ENCODE results near the gene NTMT2.

Gene NTMT2

DNA sequence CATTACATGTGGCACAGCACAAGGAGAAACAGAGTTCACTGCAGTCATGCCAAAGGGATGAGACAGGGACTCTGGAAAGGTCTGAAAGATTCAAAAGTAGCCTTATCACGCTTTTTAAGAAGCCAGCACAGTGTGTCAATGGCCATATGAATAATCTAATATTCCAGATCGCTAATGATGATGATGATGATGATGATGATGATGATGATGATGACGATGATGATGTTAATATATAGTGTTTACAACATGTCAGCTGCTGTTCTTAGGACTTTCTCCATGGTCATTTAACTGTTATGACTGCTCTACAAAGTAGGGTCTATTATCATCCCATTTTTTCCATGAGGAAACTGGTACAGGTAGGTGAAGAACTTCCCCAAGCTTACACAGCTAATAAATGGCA is 64.4 kb downstream of the NTMT2 start:
- peaks cover 17% of the 10 kb centered on the region for H3K27me3 Mint-ChIP-seq
- no peak overlapping the region for H3K27ac Mint-ChIP-seq
- H3K9me3 Mint-ChIP-seq (ENCODE audit: low read depth): peaks cover 8% of the 10 kb centered on the region
- peaks cover 6% of the 10 kb centered on the region for H3K36me3 Mint-ChIP-seq
- peaks cover 3% of the 10 kb centered on the region for H3K4me1 Mint-ChIP-seq (ENCODE audit: low read depth)
- H3K4me3 Mint-ChIP-seq: no peak overlapping the region

DNA sequence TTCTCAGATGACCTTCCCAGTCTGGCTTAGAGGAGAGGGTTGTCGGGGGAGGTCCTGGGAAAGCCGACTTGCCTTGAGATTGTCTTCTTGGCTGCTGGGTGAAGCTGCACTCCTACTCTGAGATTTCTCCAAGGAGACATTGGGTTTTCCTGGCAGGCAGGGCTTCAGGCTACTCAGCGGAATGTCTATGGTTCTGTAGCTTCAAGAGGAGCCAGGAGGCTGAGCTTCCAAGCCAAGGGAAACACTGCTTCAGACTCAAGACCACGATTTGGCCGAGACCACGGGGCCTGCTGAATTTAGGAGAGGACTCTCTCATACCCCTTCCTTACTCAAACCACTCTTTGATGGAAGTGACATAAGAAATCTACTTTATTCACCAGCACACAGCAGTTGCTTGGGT is 67.8 kb downstream of the NTMT2 start:
- peaks cover 3% of the 10 kb centered on the region for H3K4me1 Mint-ChIP-seq (ENCODE audit: low read depth)
- peaks cover 17% of the 10 kb centered on the region for H3K27me3 Mint-ChIP-seq
- H3K9me3 Mint-ChIP-seq (ENCODE audit: low read depth): no peaks in the 10 kb centered on the region
- no peaks in the 10 kb centered on the region for H3K36me3 Mint-ChIP-seq
- H3K4me3 Mint-ChIP-seq: no peak overlapping the region
- no peak overlapping the region for H3K27ac Mint-ChIP-seq

DNA sequence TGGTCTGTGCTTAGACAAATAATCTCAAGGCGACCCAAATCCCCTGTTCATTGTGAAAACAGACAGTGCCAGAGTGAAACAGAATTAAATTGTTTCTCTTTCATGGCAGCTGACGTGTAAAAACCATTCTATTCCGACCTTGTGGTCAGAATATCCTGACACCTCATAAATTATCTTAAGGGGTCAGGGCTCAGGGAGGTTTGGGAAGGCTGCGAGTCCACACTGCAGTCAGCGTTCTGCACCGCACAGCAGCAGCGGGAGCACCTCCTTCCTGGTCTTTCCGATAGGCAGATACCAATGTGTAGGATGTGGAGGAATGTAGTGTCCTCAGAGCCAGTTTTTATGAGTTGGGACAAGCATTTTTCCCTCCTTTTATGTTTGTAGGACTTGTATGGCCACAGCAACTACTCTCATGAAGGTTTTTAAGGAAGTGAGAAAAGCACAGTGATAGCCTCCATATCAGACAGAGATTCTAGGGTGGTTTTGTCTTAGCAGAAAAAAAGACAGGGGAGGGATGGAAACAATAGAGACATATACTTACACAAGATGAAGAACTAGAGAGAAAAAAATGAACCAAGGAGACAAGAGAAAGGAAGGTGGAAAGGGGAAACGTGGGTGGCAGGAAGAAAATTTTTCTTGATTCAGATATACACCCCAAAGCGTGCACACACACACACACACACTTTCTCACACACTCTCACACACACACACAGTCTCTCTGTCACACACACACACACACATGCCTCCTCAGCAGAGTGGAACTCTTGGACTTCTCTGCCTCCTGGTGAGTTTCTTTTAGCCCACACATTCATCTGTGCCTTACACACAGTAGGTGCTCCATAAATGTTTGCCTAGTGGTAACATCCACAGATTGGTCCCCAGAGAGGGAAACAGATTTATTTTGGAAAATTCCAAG is 68.6 kb downstream of the NTMT2 start:
- Mint-ChIP-seq H3K9me3 (ENCODE audit: low read depth) (no peaks in the 10 kb centered on the region), H3K4me3 (no peak overlapping the region), H3K36me3 (no peaks in the 10 kb centered on the region), H3K4me1 (ENCODE audit: low read depth) (peaks cover 3% of the 10 kb centered on the region), H3K27ac (no peak overlapping the region), H3K27me3 (peaks cover 19% of the 10 kb centered on the region)

DNA sequence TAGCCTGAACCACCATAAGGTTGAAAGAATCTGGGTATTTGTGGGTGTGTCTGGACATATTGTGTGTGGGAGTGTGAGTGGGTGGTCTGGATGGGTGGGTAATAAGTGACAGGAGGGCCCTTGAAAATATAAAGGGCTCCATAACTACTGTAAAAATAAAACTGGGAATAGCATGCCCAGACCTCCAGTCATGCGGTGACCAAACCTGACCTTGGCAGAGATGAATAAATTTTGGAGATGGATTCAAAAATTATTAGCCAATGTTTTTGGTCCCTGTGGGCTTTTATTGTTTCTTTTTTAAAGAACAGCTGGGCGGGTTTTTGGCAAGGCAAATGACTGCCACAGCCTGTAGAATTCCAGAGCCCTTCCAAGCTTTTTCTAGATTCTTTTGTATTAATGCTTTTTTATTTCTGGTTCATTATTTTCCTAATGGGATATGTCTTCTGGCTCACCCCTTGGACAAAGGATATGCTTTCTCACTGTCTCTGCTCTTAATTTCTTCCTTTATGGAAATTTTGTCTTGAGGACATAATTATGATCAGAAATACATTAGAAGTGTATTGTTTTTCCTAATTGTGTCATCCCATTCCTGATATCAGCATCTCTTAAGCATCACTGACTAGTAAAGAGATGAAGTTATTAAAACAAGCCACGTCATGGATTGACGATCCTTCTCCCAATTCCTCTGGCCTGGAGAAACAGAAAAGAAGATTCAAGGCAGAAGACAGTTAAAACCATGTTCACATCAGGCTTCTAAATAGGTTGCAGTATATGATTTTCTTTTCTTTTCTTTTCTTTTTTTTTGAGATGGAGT is 69.5 kb downstream of the NTMT2 start:
- no peaks in the 10 kb centered on the region for H3K9me3 Mint-ChIP-seq (ENCODE audit: low read depth)
- H3K36me3 Mint-ChIP-seq: no peaks in the 10 kb centered on the region
- H3K27me3 Mint-ChIP-seq: peaks cover 20% of the 10 kb centered on the region

DNA sequence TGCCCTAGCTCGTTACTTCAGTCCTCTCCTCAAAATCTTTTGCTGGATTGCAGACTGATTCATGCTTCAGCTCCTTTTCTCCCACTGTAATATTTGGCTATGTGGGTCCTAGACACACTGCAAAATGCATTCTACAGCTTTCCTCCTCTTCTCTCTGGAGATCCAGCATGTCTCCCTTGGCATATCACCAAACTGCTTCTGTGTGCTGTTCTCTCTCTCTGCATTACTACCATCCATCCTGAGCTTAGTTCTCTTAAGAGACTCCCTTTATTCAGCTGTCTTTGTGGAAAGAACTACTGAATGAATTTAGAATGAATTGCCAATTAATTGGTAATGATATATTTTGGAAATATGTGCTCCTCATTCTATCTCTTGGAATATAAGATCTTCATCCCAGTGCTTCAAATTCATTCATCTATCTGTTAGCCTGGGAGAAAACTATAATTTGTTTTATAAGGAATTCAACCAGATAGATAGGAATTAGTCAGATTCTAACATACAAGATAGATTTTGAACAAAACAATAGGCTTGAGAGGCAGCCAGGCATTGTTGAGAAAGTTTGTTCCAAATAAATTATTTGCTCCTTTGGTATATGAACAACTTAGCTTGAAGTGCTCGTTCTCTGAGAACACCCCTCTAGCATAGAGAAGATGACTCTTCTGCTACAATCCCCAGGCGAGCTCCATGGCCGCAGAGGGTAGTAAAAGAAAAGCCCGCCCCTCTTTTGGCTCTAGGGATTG is 71.9 kb downstream of the NTMT2 start:
- no peak overlapping the region for H3K27ac Mint-ChIP-seq
- H3K36me3 Mint-ChIP-seq: no peaks in the 10 kb centered on the region
- peaks cover 16% of the 10 kb centered on the region for H3K27me3 Mint-ChIP-seq
- H3K4me3 Mint-ChIP-seq: no peak overlapping the region
- peaks cover 3% of the 10 kb centered on the region for H3K4me1 Mint-ChIP-seq (ENCODE audit: low read depth)
- H3K9me3 Mint-ChIP-seq (ENCODE audit: low read depth): no peaks in the 10 kb centered on the region

More for the DNA sequence above, 69.5 kb downstream of the NTMT2 start:
- no peak overlapping the region for H3K27ac Mint-ChIP-seq
- H3K4me1 Mint-ChIP-seq (ENCODE audit: low read depth): peaks cover 3% of the 10 kb centered on the region
- H3K4me3 Mint-ChIP-seq: no peak overlapping the region

DNA sequence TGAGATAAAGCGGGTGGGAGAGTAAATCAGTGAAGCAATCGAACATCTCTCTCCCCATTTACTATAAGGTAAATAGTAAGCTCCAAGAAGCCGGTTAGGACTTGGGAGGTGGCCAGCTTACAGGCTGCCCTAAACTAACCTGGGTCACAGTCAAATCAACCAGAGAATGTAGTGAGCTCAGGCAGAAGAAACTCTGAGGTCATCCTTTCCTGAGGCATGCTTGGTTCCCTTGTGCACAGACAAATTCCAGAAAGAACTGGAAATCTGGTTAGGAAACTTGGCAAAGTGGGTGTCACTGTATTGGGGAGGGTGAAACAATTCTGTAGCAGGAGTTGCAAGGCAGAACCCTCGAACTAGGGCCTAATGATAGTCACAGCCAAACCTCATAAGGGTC is 72.5 kb downstream of the NTMT2 start:
- Mint-ChIP-seq H3K27me3 (peaks cover 16% of the 10 kb centered on the region), H3K36me3 (no peaks in the 10 kb centered on the region), H3K4me3 (no peak overlapping the region), H3K4me1 (ENCODE audit: low read depth) (peaks cover 3% of the 10 kb centered on the region), H3K27ac (no peak overlapping the region), H3K9me3 (ENCODE audit: low read depth) (peaks cover 2% of the 10 kb centered on the region)

All from activated naive CD8-positive, alpha-beta T cell (primary cell).